ENCODE results near the gene TCEAL4.
A peak's percentile ranks its signal among the peaks of the same experiment; 100 is the strongest.
"Not testable (repeated sequence)": the region's sequence is repeated elsewhere in the genome, so short reads cannot be mapped to it uniquely, and the experiment has no call there.

TCEAL4 gene

GRCh38 chrX:103584596-103584995 is 719 bp upstream of the TCEAL4 start:
- H3K4me3 ChIP-seq (ENCODE audit: low read depth, low read length): no peak overlapping the region; the same call in 1 of the 2 replicates
- TF ChIP-seq CTCF (IDR thresholded peaks at IDR 0.05; ENCODE audit: control insufficient read depth, extremely low read depth, insufficient read depth): no peak
- no peak for DNase-seq (ENCODE audit: low read depth)

- TF ChIP-seq CTCF (IDR thresholded peaks at IDR 0.05; ENCODE audit: control insufficient read depth, extremely low read depth, insufficient read depth): no peak
- no peak for DNase-seq (ENCODE audit: low read depth)
- H3K4me3 ChIP-seq (ENCODE audit: low read depth, low read length): peak overlapping the region; percentile 77
Measured at GRCh38 chrX:103586314-103586646, 965 bp downstream of the TCEAL4 start.

- DNase-seq (ENCODE audit: low read depth): no peak
- no peak for TF ChIP-seq CTCF (IDR thresholded peaks at IDR 0.05; ENCODE audit: control insufficient read depth, extremely low read depth, insufficient read depth)
- H3K4me3 ChIP-seq (ENCODE audit: low read depth, low read length): peak overlapping the region; percentile 77
Measured at GRCh38 chrX:103586659-103587058, 1.3 kb downstream of the TCEAL4 start.

- H3K4me3 ChIP-seq (ENCODE audit: low read depth, low read length); DNase-seq (ENCODE audit: low read depth): not testable (repeated sequence)
Measured at GRCh38 chrX:103592295-103592694, 7.0 kb downstream of the TCEAL4 start.

- DNase-seq (ENCODE audit: low read depth); H3K4me3 ChIP-seq (ENCODE audit: low read depth, low read length): not testable (repeated sequence)
Measured at GRCh38 chrX:103595202-103595601, 9.9 kb downstream of the TCEAL4 start.

GRCh38 chrX:103607364-103608305 is 22.3 kb downstream of the TCEAL4 start, which contains the start of gene TCEAL3:
Gene TCEAL3 (plus strand): TSS chrX:103607963. CDS start chrX:103609065, 1,102 bp downstream.
- H3K4me3 ChIP-seq (ENCODE audit: low read depth, low read length): peak within 1 kb of the TSS; percentile 69
- no peak for DNase-seq (ENCODE audit: low read depth)

GRCh38 chrX:103608306-103608963 is 23.1 kb downstream of the TCEAL4 start:
- no peak for DNase-seq (ENCODE audit: low read depth)
- TF ChIP-seq CTCF (IDR thresholded peaks at IDR 0.05; ENCODE audit: control insufficient read depth, extremely low read depth, insufficient read depth): no peak
- peak overlapping the region; percentile 69 for H3K4me3 ChIP-seq (ENCODE audit: low read depth, low read length)

More at GRCh38 chrX:103607364-103608305, 22.3 kb downstream of the TCEAL4 start, which contains the start of gene TCEAL3:
- no peak for TF ChIP-seq CTCF (IDR thresholded peaks at IDR 0.05; ENCODE audit: control insufficient read depth, extremely low read depth, insufficient read depth)
